Heart left ventricle (tissue), 16 donors: ENCODE data around the gene HHATL. TPM values are rescaled to one million over a fixed set of nuclear protein-coding genes. Genes with fewer than 3 reads are reported as not detected.

ENCODE experiments used
- ATAC-seq, 4 donors: fragments of 200-7000 bp; cut with Tn5 transposase; one replicate each; pipeline ENCODE4 v1.9.1; 2020 to 2022; ENCODE audit warnings: moderate library complexity in 4 of 4, mild to moderate bottlenecking in 3 of 4, moderate number of reproducible peaks in 1 of 4
- DNase-seq, 5 donors: peaks; one replicate each; pipeline ENCODE4 v3.0.0-alpha.2; 2020
- H3K27ac ChIP-seq, 12 donors: fragments of 200-600 bp; sonication (generic) in 4 of 12; one replicate each; pipeline versions ENCODE4 v1.5.0 to v1.8.0; 2016 to 2022; ENCODE audit warnings: mild to moderate bottlenecking in 2 of 12
- H3K27me3 ChIP-seq, 9 donors: fragments of 200-600 bp; sonication (generic) in 2 of 9; one replicate each; pipeline versions ENCODE4 v1.5.1 to v1.8.0; 2016 to 2022; ENCODE audit warnings: mild to moderate bottlenecking in 3 of 9
- H3K36me3 ChIP-seq, 9 donors: fragments of 200-600 bp; sonication (generic) in 2 of 9; one replicate each; pipeline versions ENCODE4 v1.5.0 to v1.8.0; 2018 to 2022; ENCODE audit warnings: mild to moderate bottlenecking in 2 of 9
- H3K4me1 ChIP-seq, 12 donors: fragments of 200-600 bp; sonication (generic) in 4 of 12; one replicate each; pipeline versions ENCODE4 v1.5.0 to v1.8.0; 2016 to 2022; ENCODE audit warnings: mild to moderate bottlenecking in 3 of 12
- H3K4me3 ChIP-seq, 12 donors: fragments of 200-600 bp; sonication (generic) in 4 of 12; one replicate each; pipeline versions ENCODE4 v1.5.0 to v1.8.0; 2017 to 2022; ENCODE audit warnings: mild to moderate bottlenecking in 9 of 12, moderate library complexity in 4 of 12
- H3K9me3 ChIP-seq, 12 donors: fragments of 200-600 bp; sonication (generic) in 4 of 12; one replicate each; pipeline versions ENCODE4 v1.5.0 to v1.8.0; 2016 to 2022; ENCODE audit warnings: mild to moderate bottlenecking in 1 of 12
- CTCF ChIP-seq, 12 donors: fragments of 200-600 bp; sonication (generic) in 4 of 12; IDR thresholded peaks; one replicate each; pipeline versions ENCODE4 v1.5.0 to v1.8.0; 2018 to 2022; ENCODE audit warnings: antibody characterized with exemption in 12 of 12, mild to moderate bottlenecking in 5 of 12
- POLR2A ChIP-seq, 2 donors: fragments of 450-650 bp; IDR thresholded peaks; one replicate each; pipeline ENCODE4 v1.6.1; 2017; ENCODE audit warnings: antibody characterized with exemption in 2 of 2, mild to moderate bottlenecking in 2 of 2, moderate library complexity in 2 of 2
- WGBS, 4 donors: extraction: QIAGEN DNeasy Blood & Tissue Kit in 2 of 4; methylation state at CpG; one replicate each; pipeline versions ENCODE4 v1.1.5 to v1.1.7; 2013 to 2018; 5-methylcytosine and 5-hydroxymethylcytosine counted together
- intact Hi-C, 10 donors: fragments of 100-400 bp; cut with DNase I; formaldehyde crosslinking; loops; one replicate each; pipeline versions ENCODE4 v1.11.1 to v1.14.2; 2022
- long read RNA-seq, 3 donors: library from polyadenylated mRNA; unstranded; transcript quantifications; one replicate each; pipeline ENCODE4 v2.0.0, GENCODE V29; 2020 to 2021
- polyA plus RNA-seq, 2 donors: library from polyadenylated mRNA; stranded (reverse); fragments of 200-250 nt; gene quantifications; one replicate each; pipeline ENCODE4 v1.2.3, GENCODE V29; 2013
- total RNA-seq, 9 donors: library from RNA; depleted of rRNA in 2 of 9; stranded (reverse); fragments of >200 nt in 2 of 9; fragmentation: NEBNext Ultra II Directional in 3 of 9; extraction: Animal tissue kit (Norgen Biotek cat#: 25700) in 3 of 9; gene quantifications; one replicate each; pipeline versions ENCODE4 v1.1.0 to v1.2.4, GENCODE V29; 2016 to 2023
- donor health status: ischemic (EF 13 %, LVEDD 7.1; RV severe dilation, severe dysfunction).
- donor health status: healthy with polysubstance abuse.
- donor health status: DM: no; HTN: yes; CAD: no.
- donor health status: DM: no; HTN: no; CAD: no.
- donor health status: ischemic (EF 25% LVEDD 6.9; RV normal size, moderate dysfunction).
- donor health status: ischemic (EF 25% LVEDD 5.7; RV mildly dilated, moderate dysfunction).
- donor health status: healthy.
- donor health status: DM: yes; HTN: yes; CAD: no.
- donor health status: ischemic (EF 35%, LVEDD 5.7; RV mildly dilated, moderate dysfunction).
- donor health status: nonischemic (EF 11% LVEDD 7.7; RV severe dilation, severe dysfunction).
- donor health status: DM: yes; HTN: yes; CAD: no.
- donor health status: PGD.
- donor health status: ischemic (EF 29% LVEDD 5.4; RV normal size, mild dysfunction).
- donor health status: nonischemic (EF 23%, LVEDD 6.1; RV moderate dilation, normal function).

HHATL gene
- total RNA-seq (100 to 1,000 TPM; 305 to 823 (median 538) TPM), polyA plus RNA-seq (1,000 to 10,000 TPM in 1 of 2 donors, 100 to 1,000 TPM in 1; 188 to 1,023 TPM)
- long read RNA-seq, donor 1, transcript HHATL-211 (2 exons, 587 nt): minor isoform, 32 of 886 reads
- long read RNA-seq, donor 1, transcript HHATL-209 (3 exons, 702 nt): minor isoform, 110 of 886 reads
- long read RNA-seq, donor 1, transcript HHATL-205 (12 exons, 1,865 nt): major isoform, 474 of 886 reads
- long read RNA-seq, donor 1, partial matches to known transcripts: 152 of 886 reads
- long read RNA-seq, donor 1, other reads (novel, unspliced or antisense): 114 of 886 reads
- long read RNA-seq, donor 2, transcript HHATL-209 (3 exons, 702 nt): minor isoform, 19 of 2,108 reads
- long read RNA-seq, donor 2, transcript HHATL-205 (12 exons, 1,865 nt): major isoform, 1,697 of 2,108 reads
- long read RNA-seq, donor 2, transcript HHATL-211 (2 exons, 587 nt): minor isoform, 10 of 2,108 reads
- long read RNA-seq, donor 2, partial matches to known transcripts: 112 of 2,108 reads
- long read RNA-seq, donor 2, other reads (novel, unspliced or antisense): 270 of 2,108 reads
- long read RNA-seq, donor 3, transcript HHATL-211 (2 exons, 587 nt): minor isoform, 16 of 273 reads
- long read RNA-seq, donor 3, transcript HHATL-209 (3 exons, 702 nt): minor isoform, 32 of 273 reads
- long read RNA-seq, donor 3, transcript HHATL-205 (12 exons, 1,865 nt): major isoform, 140 of 273 reads
- long read RNA-seq, donor 3, partial matches to known transcripts: 36 of 273 reads
- long read RNA-seq, donor 3, other reads (novel, unspliced or antisense): 49 of 273 reads

DNA sequence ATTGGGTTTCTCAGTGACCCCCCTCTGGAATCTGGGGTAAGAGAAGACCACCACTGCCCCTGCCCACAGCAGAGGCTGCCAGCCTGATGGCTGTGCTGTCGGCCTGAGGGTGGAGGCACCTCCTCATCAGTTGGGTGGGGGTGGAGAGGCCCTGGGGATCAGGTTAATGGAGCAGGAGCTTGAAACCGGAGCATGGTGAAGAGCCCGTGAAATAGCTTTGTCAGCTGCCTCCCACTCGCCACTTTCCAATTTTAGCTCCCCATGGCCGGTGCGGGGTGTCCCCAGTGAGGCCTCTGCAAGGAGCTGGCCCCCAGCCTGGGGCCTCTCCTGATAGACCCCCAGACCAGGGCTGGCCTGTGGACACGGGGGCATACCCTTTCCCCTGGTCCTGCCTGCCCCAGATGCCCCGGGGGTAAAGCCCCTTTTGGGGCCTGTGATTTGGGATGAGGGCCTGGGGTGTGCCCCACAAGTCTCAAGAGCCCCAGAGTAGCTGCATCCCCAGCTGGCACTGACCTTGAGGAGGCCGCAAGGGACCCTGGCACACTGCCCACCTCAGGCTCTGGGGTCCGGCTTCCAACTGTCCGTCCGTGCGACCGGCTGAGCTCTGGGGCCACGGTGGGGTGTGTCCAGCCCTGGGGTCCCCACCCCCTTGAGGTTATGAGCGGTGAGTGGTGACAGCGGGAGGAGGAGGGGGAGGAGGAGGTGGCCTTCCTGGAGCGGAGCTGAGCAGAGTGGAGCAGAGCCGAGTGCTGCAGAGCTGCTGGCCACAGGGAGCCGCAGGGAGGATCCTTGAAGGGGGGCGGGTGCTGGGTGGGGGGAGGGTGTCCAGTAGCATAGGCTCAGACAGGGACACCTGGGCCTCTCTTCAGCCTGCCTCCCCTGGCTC lies at the start of gene HHATL:
Gene HHATL (minus strand): TSS at position 733 of the 886 bp plus-strand sequence. CDS start 1,972 bp downstream, outside the sequence.
- DNase-seq (peak; percentile 80 to 89 (median 83)), ATAC-seq (peak; percentile 70 to 82 (median 77))
- H3K9me3 ChIP-seq: no peaks in the 10 kb centered on the region
- TF ChIP-seq CTCF (IDR thresholded peaks at IDR 0.05) (no peak), POLR2A (IDR thresholded peaks at IDR 0.05) (peak in 1 of 2 donors; percentile 63)
- H3K27me3 ChIP-seq: no peaks in the 10 kb centered on the region
- H3K27ac ChIP-seq: peak within 1 kb of the TSS; percentile 85 to 99 (median 96)
- intact Hi-C loops: loop anchor here in 9 of 10 donors (1.0 to 5.0 kb wide), 10 partner anchors 18 to 45 kb away; no protein-coding TSS in a partner anchor
- peaks cover 0 to 3% (median 0%) of the 10 kb centered on the region in 9 donors for H3K36me3 ChIP-seq
- H3K4me1 ChIP-seq: peaks cover 0 to 54% (median 3%) of the 10 kb centered on the region in 12 donors
- H3K4me3 ChIP-seq: peak within 1 kb of the TSS; percentile 7 to 67 (median 54)
- 26 to 34% (median 27%) methylated on average over 8 to 21 of the region's 21 CpGs; no CpG with 5 or more reads in 1 of the 4 donors for WGBS, 4 donors

GRCh38 chr3:42751609-42752008 lies 49.0 kb upstream of the HHATL start:
- Histone ChIP-seq H3K9me3 (no peaks in the 10 kb centered on the region), H3K4me1 (peaks cover 0 to 30% (median 4%) of the 10 kb centered on the region in 12 donors), H3K27me3 (no peaks in the 10 kb centered on the region), H3K27ac (no peak overlapping the region), H3K4me3 (no peak overlapping the region), H3K36me3 (no peaks in the 10 kb centered on the region)
- no peak for DNase-seq
- TF ChIP-seq CTCF (IDR thresholded peaks at IDR 0.05) (no peak), POLR2A (IDR thresholded peaks at IDR 0.05) (no peak)
- WGBS, 4 donors: 41 to 60% (median 53%) methylated on average over 8 to 9 of the region's 9 CpGs
- peak in 2 of 4 donors; percentile 10 to 29 for ATAC-seq
- intact Hi-C loops: loop anchor here in 5 of 10 donors (5.0 to 10.0 kb wide), 4 partner anchors 169 to 247 kb away; partner anchors contain the start of genes SEC22C (in 2 of the 5) and VIPR1 (in 1 of the 5)

DNA sequence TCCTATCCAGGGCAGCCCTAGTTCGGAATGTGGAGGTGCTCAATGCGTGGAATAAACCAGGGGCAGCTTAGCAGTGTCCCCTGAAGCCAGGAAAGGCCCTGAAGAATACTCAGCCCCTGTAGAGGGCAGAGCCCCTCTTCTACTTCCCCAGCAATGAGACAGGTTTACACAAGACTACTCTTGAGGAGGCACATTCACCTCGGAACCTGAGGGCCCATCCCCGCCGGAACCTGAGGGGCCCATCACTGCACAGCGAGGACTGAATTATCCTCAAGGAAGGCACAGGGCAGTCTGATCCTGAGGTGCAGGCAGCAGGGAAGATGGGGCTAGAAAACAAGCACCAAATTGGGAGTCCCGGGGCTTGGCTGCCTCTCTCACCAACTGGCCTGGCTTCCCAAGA lies 48.2 kb upstream of the HHATL start:
- no peaks in the 10 kb centered on the region for H3K9me3 ChIP-seq
- ATAC-seq (no peak), DNase-seq (no peak)
- H3K36me3 ChIP-seq: no peaks in the 10 kb centered on the region
- no peak overlapping the region for H3K27ac ChIP-seq
- no peaks in the 10 kb centered on the region for H3K27me3 ChIP-seq
- intact Hi-C loops: loop anchor here in 5 of 10 donors (5.0 to 10.0 kb wide), 4 partner anchors 169 to 246 kb away; partner anchors contain the start of genes SEC22C (in 2 of the 5) and VIPR1 (in 1 of the 5)
- no peak overlapping the region for H3K4me3 ChIP-seq
- WGBS, 4 donors: 95 to 98% (median 97%) methylated on average over 7 of the region's 7 CpGs
- TF ChIP-seq POLR2A (IDR thresholded peaks at IDR 0.05) (no peak), CTCF (IDR thresholded peaks at IDR 0.05) (no peak)
- H3K4me1 ChIP-seq: peaks cover 0 to 38% (median 11%) of the 10 kb centered on the region in 12 donors
